Pancreas (tissue), 10 donors: ENCODE measurements around the gene BPIFB4. TPM values are rescaled to one million over a fixed set of nuclear protein-coding genes. Genes with fewer than 3 reads are reported as not detected.

ENCODE experiments used
- ATAC-seq, 4 donors: fragments of 200-7000 bp; cut with Tn5 transposase; one replicate each; pipeline versions ENCODE4 v1.8.0 to v1.9.1; 2020; ENCODE audit warnings: mild to moderate bottlenecking in 4 of 4, moderate library complexity in 4 of 4
- DNase-seq, 6 donors: peaks; one replicate each; pipeline ENCODE4 v3.0.0-alpha.2; 2020
- FAIRE-seq: peaks from 2 replicates; lab custom pipeline; 2012; peaks lifted over from hg19 to GRCh38; lab: Jason Lieb, UNC
- H3K27ac ChIP-seq, 4 donors: fragments of 200-600 bp; sonication (generic); 1 replicate in 3 of 4; 2 replicates in 1 of 4; pipeline versions ENCODE4 v1.5.0 to v1.8.0; 2020
- H3K27me3 ChIP-seq, 4 donors: fragments of 200-600 bp; one replicate each; pipeline ENCODE4 v1.8.0; 2021
- H3K36me3 ChIP-seq, 3 donors: fragments of 200-600 bp; sonication (generic) in 1 of 3; one replicate each; pipeline versions ENCODE4 v1.5.0 to v1.8.0; 2020 to 2021
- H3K4me1 ChIP-seq, 3 donors: fragments of 200-600 bp; one replicate each; pipeline ENCODE4 v1.8.0; 2021
- H3K4me3 ChIP-seq, 4 donors: fragments of 200-600 bp; sonication (generic) in 2 of 4; one replicate each; pipeline versions ENCODE4 v1.5.0 to v1.8.0; 2020 to 2021
- H3K9me3 ChIP-seq, 4 donors: fragments of 200-600 bp; one replicate each; pipeline ENCODE4 v1.8.0; 2021
- WGBS, 2 donors: extraction: QIAGEN DNeasy Blood & Tissue Kit; methylation state at CpG; one replicate each; pipeline ENCODE4 v1.1.7; 2013; 5-methylcytosine and 5-hydroxymethylcytosine counted together
- intact Hi-C, 3 donors: fragments of 100-400 bp; cut with DNase I; formaldehyde crosslinking; loops; one replicate each; pipeline versions ENCODE4 v1.11.1 to v1.14.2; 2022
- polyA plus RNA-seq, 2 donors: library from polyadenylated mRNA; stranded (reverse); fragments of 200-250 nt; gene quantifications; one replicate each; pipeline ENCODE4 v1.2.3, GENCODE V29; 2013
- total RNA-seq, 6 donors: library from RNA; stranded (reverse); fragmentation: NEBNext Ultra II Directional in 4 of 6; extraction: Animal tissue kit (Norgen Biotek cat#: 25700) in 4 of 6; gene quantifications; one replicate each; pipeline versions ENCODE4 v1.2.1 to v1.2.4, GENCODE V29; 2021 to 2023
- TF ChIP-seq, protein P1 (sequence below), 4 donors: fragments of 200-600 bp; sonication (generic) in 3 of 4; IDR thresholded peaks; one replicate each; pipeline versions ENCODE4 v1.5.0 to v1.8.0; 2021; ENCODE audit warnings: antibody characterized with exemption in 4 of 4
- donor health status: healthy with polysubstance abuse.
- donor health status: DM: no; HTN: no; CAD: no; lungs with moderate emphysema.
- donor health status: DM: no; HTN: no; CAD: no.
- donor health status: control.
- donor health status: control.
- donor health status: Bipolar disorder and iron deficiency.
- donor health status: DM: yes; HTN: yes; CAD: no.
- donor health status: DM: no; HTN: no; CAD: no.
- donor health status: DM: no; HTN: no; CAD: no.
- donor health status: DM: yes; HTN: yes; CAD: no.

BPIFB4 gene
- total and polyA plus RNA-seq, 8 donors = not detected

- Histone ChIP-seq H3K9me3 (no peaks in the 10 kb centered on the region), H3K27ac (no peak overlapping the region), H3K4me3 (no peak overlapping the region), H3K36me3 (no peaks in the 10 kb centered on the region), H3K4me1 (no peaks in the 10 kb centered on the region), H3K27me3 (no peaks in the 10 kb centered on the region)
- no peak for ATAC-seq
- TF ChIP-seq, protein P1, sequence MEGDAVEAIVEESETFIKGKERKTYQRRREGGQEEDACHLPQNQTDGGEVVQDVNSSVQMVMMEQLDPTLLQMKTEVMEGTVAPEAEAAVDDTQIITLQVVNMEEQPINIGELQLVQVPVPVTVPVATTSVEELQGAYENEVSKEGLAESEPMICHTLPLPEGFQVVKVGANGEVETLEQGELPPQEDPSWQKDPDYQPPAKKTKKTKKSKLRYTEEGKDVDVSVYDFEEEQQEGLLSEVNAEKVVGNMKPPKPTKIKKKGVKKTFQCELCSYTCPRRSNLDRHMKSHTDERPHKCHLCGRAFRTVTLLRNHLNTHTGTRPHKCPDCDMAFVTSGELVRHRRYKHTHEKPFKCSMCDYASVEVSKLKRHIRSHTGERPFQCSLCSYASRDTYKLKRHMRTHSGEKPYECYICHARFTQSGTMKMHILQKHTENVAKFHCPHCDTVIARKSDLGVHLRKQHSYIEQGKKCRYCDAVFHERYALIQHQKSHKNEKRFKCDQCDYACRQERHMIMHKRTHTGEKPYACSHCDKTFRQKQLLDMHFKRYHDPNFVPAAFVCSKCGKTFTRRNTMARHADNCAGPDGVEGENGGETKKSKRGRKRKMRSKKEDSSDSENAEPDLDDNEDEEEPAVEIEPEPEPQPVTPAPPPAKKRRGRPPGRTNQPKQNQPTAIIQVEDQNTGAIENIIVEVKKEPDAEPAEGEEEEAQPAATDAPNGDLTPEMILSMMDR (IDR thresholded peaks at IDR 0.05) = no peak
- DNase-seq = no peak
- no peak for FAIRE-seq
- 84 to 86% methylated on average over 6 of the region's 6 CpGs for WGBS, 2 donors
- intact Hi-C loops = no loop called here
These were observed 16.2 kb upstream of the BPIFB4 start for GRCh38 chr20:33063271-33063670.

- no peaks in the 10 kb centered on the region for H3K4me1 ChIP-seq
- intact Hi-C loops = no loop called here
- ATAC-seq (no peak), FAIRE-seq (no peak), DNase-seq (no peak)
- TF ChIP-seq, protein P1 (IDR thresholded peaks at IDR 0.05) = no peak
- no peaks in the 10 kb centered on the region for H3K9me3 ChIP-seq
- H3K27me3 ChIP-seq = no peaks in the 10 kb centered on the region
- H3K4me3 ChIP-seq = no peak overlapping the region
- WGBS, 2 donors = 83 to 86% methylated on average over 11 of the region's 11 CpGs
- no peak overlapping the region for H3K27ac ChIP-seq
- H3K36me3 ChIP-seq = no peaks in the 10 kb centered on the region
These were observed 14.7 kb upstream of the BPIFB4 start for GRCh38 chr20:33064572-33065287.

- no peaks in the 10 kb centered on the region for H3K27me3 ChIP-seq
- no peak for DNase-seq
- WGBS, 2 donors = 75 to 77% methylated on average over 9 of the region's 9 CpGs
- H3K4me1 ChIP-seq = no peaks in the 10 kb centered on the region
- no peak overlapping the region for H3K27ac ChIP-seq
- no peaks in the 10 kb centered on the region for H3K9me3 ChIP-seq
- ATAC-seq = no peak
- no peak overlapping the region for H3K4me3 ChIP-seq
- intact Hi-C loops = no loop called here
- FAIRE-seq = no peak
- no peaks in the 10 kb centered on the region for H3K36me3 ChIP-seq
- TF ChIP-seq, protein P1 (IDR thresholded peaks at IDR 0.05) = no peak
These were observed 13.7 kb upstream of the BPIFB4 start for GRCh38 chr20:33065785-33066184.

DNA sequence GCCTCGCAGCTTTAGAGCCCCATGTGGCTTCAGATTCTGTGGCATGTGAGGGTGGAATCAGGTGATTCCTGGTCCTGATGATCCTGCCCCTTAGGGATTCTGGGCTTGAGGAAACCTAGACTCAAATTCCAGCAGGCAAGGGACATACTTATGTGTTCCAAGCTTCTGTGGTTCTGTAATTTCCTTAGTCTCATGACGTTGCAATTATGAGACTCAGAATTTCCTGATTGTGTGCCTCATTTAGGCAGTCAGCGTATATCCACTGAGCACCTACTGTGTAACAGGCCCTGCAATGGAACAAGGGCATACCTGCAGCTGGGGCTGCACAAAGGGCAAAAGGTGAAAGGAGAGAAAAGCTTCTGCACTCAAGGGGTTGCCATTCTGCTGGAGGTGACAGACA, 11.6 kb upstream of the BPIFB4 start:
- H3K27ac ChIP-seq = no peak overlapping the region
- TF ChIP-seq, protein P1 (IDR thresholded peaks at IDR 0.05) = no peak
- H3K36me3 ChIP-seq = no peaks in the 10 kb centered on the region
- intact Hi-C loops = no loop called here
- no peak for DNase-seq
- WGBS, 2 donors = 68 to 73% methylated on average over 3 of the region's 3 CpGs
- H3K4me3 ChIP-seq = no peak overlapping the region
- H3K4me1 ChIP-seq = no peaks in the 10 kb centered on the region
- no peak for FAIRE-seq
- no peak for ATAC-seq
- no peaks in the 10 kb centered on the region for H3K27me3 ChIP-seq
- H3K9me3 ChIP-seq = no peaks in the 10 kb centered on the region

GRCh38 chr20:33068251-33068939, 11.0 kb upstream of the BPIFB4 start:
- H3K4me1 ChIP-seq = no peaks in the 10 kb centered on the region
- intact Hi-C loops = no loop called here
- no peaks in the 10 kb centered on the region for H3K36me3 ChIP-seq
- DNase-seq (no peak), FAIRE-seq (no peak), ATAC-seq (no peak)
- no peaks in the 10 kb centered on the region for H3K27me3 ChIP-seq
- 71 to 73% methylated on average over 11 to 12 of the region's 12 CpGs for WGBS, 2 donors
- TF ChIP-seq, protein P1 (IDR thresholded peaks at IDR 0.05) = no peak
- H3K27ac ChIP-seq = no peak overlapping the region
- H3K4me3 ChIP-seq = no peak overlapping the region
- H3K9me3 ChIP-seq = no peaks in the 10 kb centered on the region
